Measurements from ENCODE around the gene GRID1. TPM values are rescaled to one million over a fixed set of nuclear protein-coding genes. Genes with fewer than 3 reads are reported as not detected.

Gene GRID1
- total RNA-seq, 2 donors from 2014 or later, result 0.31 to 1.0 TPM

DNA sequence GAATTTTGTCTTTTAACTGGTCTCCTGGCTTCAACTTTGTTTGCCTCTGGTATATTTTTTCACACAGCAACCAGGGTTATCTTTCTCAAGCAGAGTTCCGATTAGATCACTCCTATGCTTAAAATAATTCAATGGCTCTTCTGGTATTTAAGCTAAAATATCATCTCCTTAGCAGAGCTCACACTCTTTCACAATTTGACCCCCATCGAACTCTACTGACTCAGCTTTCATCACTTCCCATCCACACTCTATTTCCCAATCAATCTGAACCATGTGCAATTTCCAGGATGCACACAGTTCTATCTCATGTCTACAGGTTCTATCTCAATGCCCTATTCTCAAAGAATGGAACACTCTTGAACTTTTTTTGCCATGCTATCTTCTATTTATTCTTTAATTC lies 809.5 kb downstream of the GRID1 start:
- ATAC-seq, result no peak
- intact Hi-C loops (cut with DNase I, micrococcal nuclease), result loop anchor here in 1 of 2 donors (10.0 kb wide), 1 partner anchor 818 kb away; no protein-coding TSS in a partner anchor
- no peak for DNase-seq

Small RNA genes within 50 kb of the gene (microRNA-seq; reads per million reads assigned to microRNA genes)
- gene MIR346, result 1.1 to 4.1 reads per million in 2 donors

Other genes with a start within 250 kb of the GRID1 start
- gene WAPL, start 155.0 kb upstream of the GRID1 start, total RNA-seq, result 10 to 100 TPM; 32.8 to 33.6 TPM